Subcutaneous adipose tissue (tissue), 4 donors: ENCODE measurements around the gene P2RY12. TPM values are rescaled to one million over a fixed set of nuclear protein-coding genes. Genes with fewer than 3 reads are reported as not detected.

Experiments used
- total RNA-seq, 4 donors: library from RNA; depleted of rRNA; stranded (reverse); fragments of >200 nt; gene quantifications; one replicate each; pipeline ENCODE4 v1.1.0, GENCODE V29; 2016
- TF ChIP-seq, protein P1 (sequence below): fragments of 450-650 bp; IDR thresholded peaks from one replicate; pipeline ENCODE4 v1.5.1; 2016; ENCODE audit warnings: low read depth, mild to moderate bottlenecking, control low read depth, antibody characterized with exemption, moderate library complexity

The P2RY12 gene
- total RNA-seq, 4 donors from 2014 or later: 2.8 to 17.8 (median 13.1) TPM

DNA sequence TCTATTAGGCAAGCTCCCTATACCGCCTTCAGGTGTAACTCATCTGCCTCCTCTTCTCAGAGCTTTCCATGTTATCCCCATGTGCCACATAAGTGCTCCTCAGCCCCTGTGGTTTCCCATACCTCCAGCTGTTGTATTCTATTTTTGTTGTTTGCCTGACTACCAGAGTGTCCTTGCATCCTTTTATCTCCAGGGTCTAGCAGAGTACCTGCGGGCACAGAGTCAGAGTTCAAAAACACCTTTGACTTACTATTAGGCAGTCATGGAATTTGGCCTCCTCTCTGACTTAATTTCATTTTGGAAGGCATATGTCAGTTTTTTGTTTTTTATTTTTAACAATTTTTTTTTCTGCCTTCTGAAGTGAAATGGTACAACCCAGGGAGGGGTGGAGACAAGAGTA lies 75.0 kb downstream of the P2RY12 start:
- TF ChIP-seq, protein P1, sequence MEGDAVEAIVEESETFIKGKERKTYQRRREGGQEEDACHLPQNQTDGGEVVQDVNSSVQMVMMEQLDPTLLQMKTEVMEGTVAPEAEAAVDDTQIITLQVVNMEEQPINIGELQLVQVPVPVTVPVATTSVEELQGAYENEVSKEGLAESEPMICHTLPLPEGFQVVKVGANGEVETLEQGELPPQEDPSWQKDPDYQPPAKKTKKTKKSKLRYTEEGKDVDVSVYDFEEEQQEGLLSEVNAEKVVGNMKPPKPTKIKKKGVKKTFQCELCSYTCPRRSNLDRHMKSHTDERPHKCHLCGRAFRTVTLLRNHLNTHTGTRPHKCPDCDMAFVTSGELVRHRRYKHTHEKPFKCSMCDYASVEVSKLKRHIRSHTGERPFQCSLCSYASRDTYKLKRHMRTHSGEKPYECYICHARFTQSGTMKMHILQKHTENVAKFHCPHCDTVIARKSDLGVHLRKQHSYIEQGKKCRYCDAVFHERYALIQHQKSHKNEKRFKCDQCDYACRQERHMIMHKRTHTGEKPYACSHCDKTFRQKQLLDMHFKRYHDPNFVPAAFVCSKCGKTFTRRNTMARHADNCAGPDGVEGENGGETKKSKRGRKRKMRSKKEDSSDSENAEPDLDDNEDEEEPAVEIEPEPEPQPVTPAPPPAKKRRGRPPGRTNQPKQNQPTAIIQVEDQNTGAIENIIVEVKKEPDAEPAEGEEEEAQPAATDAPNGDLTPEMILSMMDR: no peak

DNA sequence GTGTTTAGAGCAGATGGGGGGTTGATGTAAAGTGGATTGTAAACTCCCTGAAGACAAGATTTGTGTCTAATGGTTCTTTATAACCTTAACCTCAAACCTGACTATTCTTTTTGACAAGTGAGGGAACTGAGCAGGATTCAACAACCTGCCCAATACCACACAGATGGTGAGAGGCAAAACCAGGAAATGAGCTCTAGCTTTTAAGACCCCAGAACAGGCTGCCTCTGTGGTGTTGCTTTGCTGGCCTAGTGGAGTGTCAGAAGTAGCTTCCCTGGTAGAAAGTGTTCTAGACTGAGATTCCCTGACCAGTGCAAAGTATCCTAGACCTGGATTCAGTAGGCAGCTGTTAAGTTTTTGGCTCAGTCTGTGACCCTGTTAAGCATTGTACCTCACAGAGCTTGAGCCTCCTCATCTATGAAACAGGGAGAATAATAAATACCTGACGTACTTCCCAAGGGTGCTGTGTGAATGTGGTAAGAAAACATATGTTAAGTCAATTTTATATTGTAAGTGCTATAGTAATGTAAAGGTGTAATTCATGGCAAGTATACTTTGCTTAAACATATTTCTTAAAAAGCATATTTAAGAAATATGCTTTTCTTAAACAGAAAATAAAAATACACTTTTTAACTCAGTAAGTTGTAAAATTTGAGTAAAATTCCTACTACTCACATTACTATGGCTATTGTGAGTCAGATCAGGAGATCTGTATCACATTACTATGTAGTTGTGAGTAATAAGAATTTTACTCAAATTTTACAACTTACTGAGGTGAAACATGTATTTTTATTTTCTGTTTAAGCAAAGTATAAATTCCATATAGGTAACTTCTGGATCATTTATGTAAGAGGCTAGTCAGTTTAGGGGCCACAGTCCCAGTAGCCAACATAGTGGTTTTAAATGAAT lies 76.7 kb downstream of the P2RY12 start:
- TF ChIP-seq, protein P1: no peak

DNA sequence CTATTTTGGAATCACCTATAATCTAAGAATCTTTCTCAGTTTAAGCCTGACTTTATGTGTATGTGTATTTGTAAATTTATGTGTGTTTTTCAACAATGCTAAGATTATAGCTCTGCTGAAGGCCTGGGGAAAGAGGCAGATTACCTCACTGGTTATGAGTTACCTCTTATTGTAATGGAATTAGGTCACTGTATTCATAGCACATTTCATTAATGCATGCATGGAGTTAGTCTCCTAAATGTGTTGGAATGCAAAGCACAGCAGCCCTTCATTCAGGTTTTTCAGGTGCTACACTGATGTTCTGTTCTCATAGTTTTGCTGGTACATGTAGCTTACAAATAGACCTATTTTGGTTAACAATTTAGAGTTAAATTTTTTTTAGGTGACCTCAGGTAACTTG lies 77.4 kb downstream of the P2RY12 start:
- TF ChIP-seq, protein P1: no peak

DNA sequence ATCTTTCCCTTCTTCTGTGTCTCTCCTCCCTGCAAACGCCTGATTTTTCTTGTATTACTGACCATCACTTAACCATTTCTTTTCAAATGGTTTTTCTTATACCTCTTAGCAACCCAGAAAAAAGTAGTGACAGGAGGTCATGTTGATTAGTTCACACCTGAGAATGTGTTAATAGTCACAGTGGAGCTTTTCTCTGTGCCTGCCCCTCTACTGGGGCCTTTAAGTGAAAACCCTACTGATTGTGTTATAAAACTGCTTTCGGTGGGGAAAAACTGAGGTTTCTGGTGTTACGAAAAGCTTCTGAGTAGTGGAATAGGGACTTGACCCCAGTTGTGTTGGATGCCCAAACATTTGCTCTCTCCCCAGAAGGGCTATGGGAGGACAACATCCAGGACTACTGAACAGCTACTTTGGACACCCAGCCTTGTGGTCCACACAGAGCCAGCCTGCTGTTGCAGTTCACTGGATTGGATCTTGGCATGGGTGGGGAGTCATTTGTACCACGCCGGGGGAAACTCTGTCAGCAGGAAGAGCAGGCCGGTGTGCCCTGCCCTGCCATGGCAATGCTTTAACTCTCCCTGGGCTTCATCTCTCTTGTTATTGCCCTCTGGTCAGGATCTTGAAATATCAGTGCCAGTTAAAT lies 78.3 kb downstream of the P2RY12 start:
- TF ChIP-seq, protein P1: no peak

DNA sequence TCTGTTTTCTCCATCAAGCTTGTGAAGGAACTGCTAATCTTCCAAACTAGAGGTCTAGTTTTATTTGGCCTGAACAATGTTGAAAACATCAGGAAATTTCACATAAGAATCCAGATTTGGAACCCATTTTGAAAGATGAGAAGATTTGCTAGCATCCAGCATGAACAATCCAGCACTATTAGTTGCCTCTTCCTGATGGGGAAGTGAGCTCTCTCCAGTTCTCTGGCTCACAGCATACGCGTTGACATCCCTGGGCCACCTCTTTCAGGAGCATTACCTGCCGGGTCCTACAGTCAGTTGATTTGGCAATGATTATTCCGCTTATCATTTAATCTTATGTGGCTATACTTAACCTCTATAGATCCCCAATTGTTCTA lies 78.8 kb downstream of the P2RY12 start:
- TF ChIP-seq, protein P1: no peak

DNA sequence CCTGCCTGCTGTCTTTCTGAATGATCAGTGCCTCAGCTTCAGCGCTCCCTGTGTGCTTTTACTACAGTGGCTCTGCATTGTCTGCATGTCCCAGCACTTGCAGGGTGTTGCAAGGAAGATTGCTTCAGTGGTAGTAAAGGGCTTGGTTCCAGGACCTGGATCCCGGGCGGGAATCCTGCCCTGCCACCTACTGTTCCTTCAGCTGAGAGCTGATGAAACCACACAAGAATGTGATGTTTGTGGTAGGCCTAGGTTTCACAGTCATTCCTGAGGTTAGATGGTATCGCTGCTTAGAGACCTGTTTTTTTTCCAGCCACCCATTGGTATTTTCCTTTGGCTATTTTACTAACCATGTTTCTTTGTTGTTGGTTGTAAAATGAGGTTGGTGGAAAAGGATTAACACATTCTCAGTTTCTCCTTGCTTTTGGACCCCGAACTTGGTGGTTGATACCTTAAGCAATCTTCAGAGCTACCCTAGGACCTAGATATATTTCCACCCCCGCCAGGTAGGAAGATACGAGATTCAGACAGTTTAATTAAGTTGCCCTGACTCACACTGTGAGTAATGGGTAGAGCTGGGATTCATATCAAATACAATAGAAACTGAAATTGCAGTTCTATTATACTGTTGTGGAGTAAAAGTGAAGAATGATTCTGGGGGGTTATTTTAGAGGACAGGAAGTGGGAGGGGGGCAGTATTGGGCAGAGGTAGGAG lies 79.3 kb downstream of the P2RY12 start:
- TF ChIP-seq, protein P1: no peak

DNA sequence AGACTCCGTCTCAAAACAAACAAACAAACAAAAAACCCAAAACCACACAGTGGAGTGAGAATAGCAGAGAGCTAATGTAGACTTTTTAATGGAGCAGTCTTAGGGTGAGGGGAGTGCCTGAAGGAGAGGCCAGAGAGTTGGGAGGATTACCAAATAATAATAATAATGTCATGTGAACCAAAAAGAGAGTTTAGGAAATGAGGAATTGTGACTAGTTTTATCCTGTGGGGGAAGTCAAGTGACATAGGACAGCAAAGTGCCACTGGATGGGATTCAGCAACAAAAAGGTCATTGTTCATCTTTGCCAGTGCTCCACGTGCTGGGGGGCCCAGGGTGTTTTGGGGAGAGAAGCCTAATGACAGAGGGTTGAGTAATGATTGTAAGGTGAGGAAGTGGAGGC lies 80.8 kb downstream of the P2RY12 start:
- TF ChIP-seq, protein P1: no peak
